ENCODE measurements around the gene ZNF385B.
"Not testable (repeated sequence)": the region's sequence is repeated elsewhere in the genome, so short reads cannot be mapped to it uniquely, and the experiment has no call there.

ZNF385B gene

DNA sequence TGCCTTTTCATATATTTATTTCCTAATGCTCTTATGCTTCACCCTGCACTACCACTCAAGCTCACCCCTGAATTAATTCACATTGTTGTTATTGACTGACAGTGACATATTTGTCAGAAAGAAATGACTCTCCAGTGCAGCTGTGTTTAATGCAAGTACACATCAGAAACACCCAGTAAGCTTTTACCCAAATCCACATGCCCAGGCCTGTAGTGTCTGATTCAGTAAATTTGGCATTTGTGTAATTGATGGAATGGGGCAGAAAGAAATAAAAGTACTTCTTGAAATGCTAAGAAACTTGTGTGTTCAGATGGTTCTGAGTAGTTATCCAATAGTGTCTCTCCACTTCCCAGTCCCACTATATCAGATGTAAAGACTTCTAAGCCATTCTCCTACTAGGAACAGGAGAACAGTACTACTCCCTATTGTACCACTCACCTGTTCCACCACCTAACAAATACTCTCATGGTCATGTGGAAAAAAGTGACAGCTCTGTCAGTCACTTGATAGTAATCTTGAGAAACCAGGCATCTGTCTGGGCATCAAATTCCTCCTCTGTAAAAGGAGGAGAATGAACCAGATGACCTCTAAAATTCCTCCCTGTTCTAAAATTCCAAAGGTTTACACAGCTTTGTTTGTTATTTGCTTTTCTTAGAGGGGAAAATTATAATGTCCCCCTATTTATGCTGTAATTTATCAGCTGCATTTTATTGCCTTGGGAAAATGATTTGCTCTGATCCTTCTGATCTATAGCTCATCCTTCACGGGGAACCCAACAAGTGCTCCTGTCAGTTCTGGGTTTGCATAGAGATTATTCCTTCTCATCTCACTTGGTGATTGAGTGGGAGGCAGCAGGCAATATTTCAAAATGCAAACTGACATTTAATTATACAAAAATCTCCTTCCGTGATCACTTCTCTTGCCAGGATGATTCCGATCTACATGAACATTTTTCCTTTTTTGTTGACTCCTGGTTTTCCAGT lies 70.9 kb downstream of the ZNF385B start:
- Histone ChIP-seq H3K4me1 (ENCODE audit: control insufficient read depth, insufficient read depth, low read length, poor library complexity, severe bottlenecking) (no peaks in the 10 kb centered on the region), H3K4me3 (ENCODE audit: insufficient read depth, low read depth, low read length, poor library complexity, severe bottlenecking) (no peak overlapping the region), H3K36me3 (ENCODE audit: control insufficient read depth, insufficient read depth, low read length) (no peaks in the 10 kb centered on the region), H3K9me3 (ENCODE audit: control insufficient read depth, low read length) (no peaks in the 10 kb centered on the region), H3K27me3 (replicated peaks; ENCODE audit: control insufficient read depth, insufficient read depth, low read length, poor library complexity, severe bottlenecking) (no peaks in the 10 kb centered on the region), H3K27ac (ENCODE audit: insufficient read depth, low read length, poor library complexity, severe bottlenecking) (no peak overlapping the region)
- DNase-seq: no peak

DNA sequence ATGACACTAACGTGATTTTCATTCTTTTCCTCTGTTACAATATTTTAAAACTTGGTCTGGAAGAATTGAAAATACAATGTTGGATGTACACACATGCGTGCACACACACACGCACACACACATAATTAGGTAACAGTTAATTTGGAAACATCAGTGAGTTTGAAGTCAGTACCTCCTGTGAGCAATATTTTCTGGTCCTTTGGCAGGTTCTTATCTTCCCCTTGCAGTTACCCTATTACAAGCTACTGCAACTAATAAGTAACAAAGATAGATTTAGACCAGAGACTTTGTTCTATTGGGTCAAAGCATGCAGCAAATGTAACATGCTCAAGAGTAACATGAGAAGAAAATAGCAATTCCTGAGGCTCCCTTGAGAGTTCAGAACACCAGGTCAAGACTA lies 73.3 kb downstream of the ZNF385B start:
- Histone ChIP-seq H3K9me3 (ENCODE audit: control insufficient read depth, low read length) (no peaks in the 10 kb centered on the region), H3K4me3 (ENCODE audit: insufficient read depth, low read depth, low read length, poor library complexity, severe bottlenecking) (no peak overlapping the region), H3K4me1 (ENCODE audit: control insufficient read depth, insufficient read depth, low read length, poor library complexity, severe bottlenecking) (no peaks in the 10 kb centered on the region), H3K27ac (ENCODE audit: insufficient read depth, low read length, poor library complexity, severe bottlenecking) (no peak overlapping the region), H3K36me3 (ENCODE audit: control insufficient read depth, insufficient read depth, low read length) (no peaks in the 10 kb centered on the region), H3K27me3 (replicated peaks; ENCODE audit: control insufficient read depth, insufficient read depth, low read length, poor library complexity, severe bottlenecking) (no peaks in the 10 kb centered on the region)
- DNase-seq: no peak

DNA sequence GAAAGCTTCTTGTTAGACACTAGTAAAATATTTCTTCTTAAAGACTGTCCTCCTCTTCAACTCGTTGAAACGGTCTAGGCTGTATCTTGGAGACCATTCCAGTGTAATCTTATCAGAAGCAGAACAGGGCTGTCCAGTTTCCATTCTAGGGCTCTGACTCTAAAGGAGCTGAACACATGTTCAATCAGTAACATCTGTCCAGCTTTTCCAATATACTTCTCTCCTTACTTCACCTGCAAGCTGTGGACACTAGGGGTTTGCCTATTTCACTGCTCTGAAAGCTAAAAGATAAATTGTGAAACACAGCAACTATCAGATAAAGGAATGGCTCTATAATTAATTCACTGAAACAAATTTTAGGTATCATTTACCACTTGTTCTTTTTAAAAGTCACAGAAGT lies 73.8 kb downstream of the ZNF385B start:
- DNase-seq: no peak
- no peak overlapping the region for H3K4me3 ChIP-seq (ENCODE audit: insufficient read depth, low read depth, low read length, poor library complexity, severe bottlenecking)
- no peak overlapping the region for H3K27ac ChIP-seq (ENCODE audit: insufficient read depth, low read length, poor library complexity, severe bottlenecking)
- no peaks in the 10 kb centered on the region for H3K36me3 ChIP-seq (ENCODE audit: control insufficient read depth, insufficient read depth, low read length)
- no peaks in the 10 kb centered on the region for H3K9me3 ChIP-seq (ENCODE audit: control insufficient read depth, low read length)
- no peaks in the 10 kb centered on the region for H3K27me3 ChIP-seq (replicated peaks; ENCODE audit: control insufficient read depth, insufficient read depth, low read length, poor library complexity, severe bottlenecking)
- no peaks in the 10 kb centered on the region for H3K4me1 ChIP-seq (ENCODE audit: control insufficient read depth, insufficient read depth, low read length, poor library complexity, severe bottlenecking)

DNA sequence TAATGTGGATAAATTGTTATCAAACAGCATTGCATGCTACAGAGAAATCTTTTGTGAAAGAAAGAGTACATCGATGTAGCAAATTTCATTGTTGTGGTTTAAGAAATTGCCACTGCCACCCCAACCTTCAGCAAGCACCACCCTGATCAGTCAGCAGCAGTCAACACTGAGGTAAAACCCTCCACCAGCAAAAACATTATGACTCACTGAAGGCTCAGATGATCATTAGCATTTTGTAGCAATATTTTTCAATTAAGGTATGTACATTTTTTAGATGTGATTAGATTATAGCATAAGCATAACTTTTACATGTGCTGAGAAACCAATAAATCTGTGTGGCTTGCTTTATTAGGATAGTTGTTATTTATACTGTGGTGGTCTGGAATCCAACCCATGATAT lies 75.5 kb downstream of the ZNF385B start:
- Histone ChIP-seq H3K9me3 (ENCODE audit: control insufficient read depth, low read length) (no peaks in the 10 kb centered on the region), H3K27me3 (replicated peaks; ENCODE audit: control insufficient read depth, insufficient read depth, low read length, poor library complexity, severe bottlenecking) (no peaks in the 10 kb centered on the region), H3K36me3 (ENCODE audit: control insufficient read depth, insufficient read depth, low read length) (no peaks in the 10 kb centered on the region), H3K27ac (ENCODE audit: insufficient read depth, low read length, poor library complexity, severe bottlenecking) (no peak overlapping the region), H3K4me3 (ENCODE audit: insufficient read depth, low read depth, low read length, poor library complexity, severe bottlenecking) (no peak overlapping the region), H3K4me1 (ENCODE audit: control insufficient read depth, insufficient read depth, low read length, poor library complexity, severe bottlenecking) (no peaks in the 10 kb centered on the region)
- DNase-seq: no peak

GRCh38 chr2:179782346-179782745 lies 79.1 kb downstream of the ZNF385B start:
- not testable (repeated sequence) for H3K4me1 ChIP-seq (ENCODE audit: control insufficient read depth, insufficient read depth, low read length, poor library complexity, severe bottlenecking); DNase-seq; H3K4me3 ChIP-seq (ENCODE audit: insufficient read depth, low read depth, low read length, poor library complexity, severe bottlenecking); H3K9me3 ChIP-seq (ENCODE audit: control insufficient read depth, low read length); H3K27ac ChIP-seq (ENCODE audit: insufficient read depth, low read length, poor library complexity, severe bottlenecking); H3K36me3 ChIP-seq (ENCODE audit: control insufficient read depth, insufficient read depth, low read length); H3K27me3 ChIP-seq (replicated peaks; ENCODE audit: control insufficient read depth, insufficient read depth, low read length, poor library complexity, severe bottlenecking)

- H3K27me3 ChIP-seq (replicated peaks; ENCODE audit: control insufficient read depth, insufficient read depth, low read length, poor library complexity, severe bottlenecking): no peaks in the 10 kb centered on the region
- no peak for DNase-seq
- H3K9me3 ChIP-seq (ENCODE audit: control insufficient read depth, low read length): no peaks in the 10 kb centered on the region
- H3K4me3 ChIP-seq (ENCODE audit: insufficient read depth, low read depth, low read length, poor library complexity, severe bottlenecking): no peak overlapping the region
- no peak overlapping the region for H3K27ac ChIP-seq (ENCODE audit: insufficient read depth, low read length, poor library complexity, severe bottlenecking)
- no peaks in the 10 kb centered on the region for H3K4me1 ChIP-seq (ENCODE audit: control insufficient read depth, insufficient read depth, low read length, poor library complexity, severe bottlenecking)
- no peaks in the 10 kb centered on the region for H3K36me3 ChIP-seq (ENCODE audit: control insufficient read depth, insufficient read depth, low read length)
Observed at GRCh38 chr2:179773986-179774385, 87.4 kb downstream of the ZNF385B start.

GRCh38 chr2:179772346-179772745 lies 89.1 kb downstream of the ZNF385B start:
- H3K27me3 ChIP-seq (replicated peaks; ENCODE audit: control insufficient read depth, insufficient read depth, low read length, poor library complexity, severe bottlenecking): no peaks in the 10 kb centered on the region
- H3K4me3 ChIP-seq (ENCODE audit: insufficient read depth, low read depth, low read length, poor library complexity, severe bottlenecking): no peak overlapping the region
- no peaks in the 10 kb centered on the region for H3K4me1 ChIP-seq (ENCODE audit: control insufficient read depth, insufficient read depth, low read length, poor library complexity, severe bottlenecking)
- H3K9me3 ChIP-seq (ENCODE audit: control insufficient read depth, low read length): no peaks in the 10 kb centered on the region
- DNase-seq: no peak
- H3K36me3 ChIP-seq (ENCODE audit: control insufficient read depth, insufficient read depth, low read length): no peaks in the 10 kb centered on the region
- H3K27ac ChIP-seq (ENCODE audit: insufficient read depth, low read length, poor library complexity, severe bottlenecking): no peak overlapping the region

DNA sequence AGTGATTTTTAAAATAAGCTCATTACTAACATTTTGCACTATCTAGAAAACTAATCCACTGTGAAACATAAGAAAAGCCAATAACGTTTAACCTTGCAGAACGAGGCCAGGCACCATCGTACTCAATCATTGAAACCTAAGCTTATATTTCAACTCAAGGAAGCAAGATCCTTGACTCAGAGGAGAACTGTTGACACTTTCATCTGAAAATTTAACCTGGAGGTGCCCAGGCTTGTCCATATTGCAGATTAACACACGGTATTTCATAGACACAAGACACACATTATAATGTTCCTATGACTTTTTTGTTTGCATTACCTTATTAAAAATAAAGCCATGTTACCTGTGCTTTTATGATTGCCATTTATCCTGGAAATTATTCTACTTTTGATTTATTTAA lies 89.6 kb downstream of the ZNF385B start:
- Histone ChIP-seq H3K36me3 (ENCODE audit: control insufficient read depth, insufficient read depth, low read length) (no peaks in the 10 kb centered on the region), H3K9me3 (ENCODE audit: control insufficient read depth, low read length) (no peaks in the 10 kb centered on the region), H3K27me3 (replicated peaks; ENCODE audit: control insufficient read depth, insufficient read depth, low read length, poor library complexity, severe bottlenecking) (no peaks in the 10 kb centered on the region), H3K27ac (ENCODE audit: insufficient read depth, low read length, poor library complexity, severe bottlenecking) (no peak overlapping the region), H3K4me3 (ENCODE audit: insufficient read depth, low read depth, low read length, poor library complexity, severe bottlenecking) (no peak overlapping the region), H3K4me1 (ENCODE audit: control insufficient read depth, insufficient read depth, low read length, poor library complexity, severe bottlenecking) (no peaks in the 10 kb centered on the region)
- DNase-seq: no peak

GRCh38 chr2:179770029-179770428 lies 91.4 kb downstream of the ZNF385B start:
- H3K4me3 ChIP-seq (ENCODE audit: insufficient read depth, low read depth, low read length, poor library complexity, severe bottlenecking): no peak overlapping the region
- no peaks in the 10 kb centered on the region for H3K36me3 ChIP-seq (ENCODE audit: control insufficient read depth, insufficient read depth, low read length)

DNA sequence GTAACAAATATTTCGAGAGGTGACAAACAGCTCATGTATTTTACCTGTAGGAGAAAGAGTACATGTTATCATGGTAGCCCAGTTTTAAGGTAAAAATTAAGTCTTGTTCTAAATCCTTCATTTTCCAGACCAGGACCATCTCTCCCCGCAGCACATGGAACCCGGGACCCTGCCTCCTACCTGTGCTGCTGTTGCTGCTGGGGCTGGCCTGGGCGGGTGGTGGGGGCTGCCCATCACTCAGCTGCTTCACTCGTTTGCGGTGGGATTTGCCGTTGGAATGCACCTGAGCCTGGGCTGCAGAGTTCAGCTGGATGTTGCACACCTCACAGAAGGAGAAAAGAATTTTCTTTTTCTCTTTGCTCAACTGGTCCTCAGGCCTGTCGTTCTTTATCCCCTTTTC lies 92.1 kb downstream of the ZNF385B start:
- no peak overlapping the region for H3K27ac ChIP-seq (ENCODE audit: insufficient read depth, low read length, poor library complexity, severe bottlenecking)
- no peak overlapping the region for H3K4me3 ChIP-seq (ENCODE audit: insufficient read depth, low read depth, low read length, poor library complexity, severe bottlenecking)
- H3K27me3 ChIP-seq (replicated peaks; ENCODE audit: control insufficient read depth, insufficient read depth, low read length, poor library complexity, severe bottlenecking): no peaks in the 10 kb centered on the region
- H3K4me1 ChIP-seq (ENCODE audit: control insufficient read depth, insufficient read depth, low read length, poor library complexity, severe bottlenecking): no peaks in the 10 kb centered on the region
- H3K36me3 ChIP-seq (ENCODE audit: control insufficient read depth, insufficient read depth, low read length): no peaks in the 10 kb centered on the region
- no peaks in the 10 kb centered on the region for H3K9me3 ChIP-seq (ENCODE audit: control insufficient read depth, low read length)
- no peak for DNase-seq

More at GRCh38 chr2:179770029-179770428, 91.4 kb downstream of the ZNF385B start:
- Histone ChIP-seq H3K9me3 (ENCODE audit: control insufficient read depth, low read length) (no peaks in the 10 kb centered on the region), H3K27ac (ENCODE audit: insufficient read depth, low read length, poor library complexity, severe bottlenecking) (no peak overlapping the region), H3K27me3 (replicated peaks; ENCODE audit: control insufficient read depth, insufficient read depth, low read length, poor library complexity, severe bottlenecking) (no peaks in the 10 kb centered on the region), H3K4me1 (ENCODE audit: control insufficient read depth, insufficient read depth, low read length, poor library complexity, severe bottlenecking) (no peaks in the 10 kb centered on the region)
- DNase-seq: no peak

All from effector memory CD4-positive, alpha-beta T cell (primary cell).